NCI-H187 (cell line): ENCODE data around the gene LCN1.

ENCODE experiments used
- DNase-seq, 2 experiments: peaks; one replicate each; lab custom pipeline; 2025; lab: John Stamatoyannopoulos, UW

LCN1 gene

DNA sequence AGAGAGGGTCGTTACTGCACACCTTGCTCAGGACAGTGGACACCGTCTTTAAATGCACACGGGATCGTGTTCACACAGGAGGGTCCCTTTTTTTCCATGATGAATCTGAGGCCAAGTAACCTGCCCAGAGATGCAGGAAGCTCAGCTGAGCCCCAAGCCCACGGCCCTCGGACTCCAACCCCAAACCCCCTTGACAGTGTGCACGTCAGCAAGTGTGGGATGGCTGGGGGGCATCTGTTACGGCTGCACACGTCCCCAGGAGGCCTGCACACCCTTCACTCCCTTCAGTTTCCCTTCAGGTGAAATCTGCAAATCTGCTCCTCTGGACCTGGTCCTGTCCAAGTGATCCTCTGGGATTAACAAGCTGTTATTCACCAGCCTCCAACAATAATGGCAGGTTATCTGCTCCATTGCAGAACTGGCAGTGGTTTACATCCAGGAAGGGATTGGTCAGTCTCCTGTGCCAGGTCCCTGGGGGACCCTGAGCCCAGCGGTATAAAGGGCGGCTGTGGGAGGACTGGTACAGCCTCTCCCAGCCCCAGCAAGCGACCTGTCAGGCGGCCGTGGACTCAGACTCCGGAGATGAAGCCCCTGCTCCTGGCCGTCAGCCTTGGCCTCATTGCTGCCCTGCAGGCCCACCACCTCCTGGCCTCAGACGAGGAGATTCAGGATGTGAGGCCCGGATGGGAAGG, at the start of gene LCN1:
LCN1 (plus strand) TSS at position 525 of the 692 bp plus-strand sequence; CDS start at position 583, 58 bp downstream.
- no peak for DNase-seq

DNA sequence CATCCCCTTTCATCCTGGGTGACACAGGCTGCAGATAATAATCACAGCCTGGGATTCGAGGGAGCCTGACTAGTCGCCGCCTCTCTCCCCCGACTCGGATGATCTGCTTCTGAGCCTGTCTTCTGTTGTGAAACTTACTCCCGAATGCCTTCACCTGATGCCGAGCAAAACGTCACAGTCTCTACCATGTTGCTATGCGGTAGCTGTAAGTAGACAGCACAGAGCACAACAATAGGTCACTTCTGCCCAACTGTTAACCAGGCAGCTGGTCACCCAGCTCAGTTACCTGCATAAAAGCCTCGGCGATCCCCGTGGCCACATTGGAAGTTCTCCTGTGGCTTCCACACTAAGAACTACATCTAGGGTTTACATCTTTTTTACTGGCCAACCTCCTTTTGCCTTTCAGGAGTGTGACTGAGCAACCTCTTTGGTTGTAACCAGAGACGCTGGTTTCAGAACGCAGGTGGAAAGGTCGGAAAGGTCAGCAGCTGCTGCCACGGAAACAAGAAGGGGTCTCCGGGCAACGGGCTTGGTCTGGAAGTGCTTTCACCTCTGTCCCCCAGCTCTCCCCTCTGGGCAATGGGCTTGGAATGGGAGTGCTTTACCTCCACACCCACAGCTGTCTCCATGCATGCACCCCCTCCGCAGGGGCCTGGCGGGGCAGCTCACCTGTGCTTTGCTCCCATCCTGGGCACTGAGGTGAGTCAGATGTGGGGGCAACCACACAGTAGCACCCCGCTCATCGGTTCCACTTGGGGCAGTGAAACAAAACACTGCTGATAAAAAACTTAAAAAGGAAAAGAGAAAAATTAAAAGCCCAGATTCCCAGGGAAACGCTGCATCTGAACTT, 49.2 kb upstream of the LCN1 start:
- no peak for DNase-seq

GRCh38 chr9:135473972-135474543, 47.2 kb upstream of the LCN1 start:
- DNase-seq: no peak

DNA sequence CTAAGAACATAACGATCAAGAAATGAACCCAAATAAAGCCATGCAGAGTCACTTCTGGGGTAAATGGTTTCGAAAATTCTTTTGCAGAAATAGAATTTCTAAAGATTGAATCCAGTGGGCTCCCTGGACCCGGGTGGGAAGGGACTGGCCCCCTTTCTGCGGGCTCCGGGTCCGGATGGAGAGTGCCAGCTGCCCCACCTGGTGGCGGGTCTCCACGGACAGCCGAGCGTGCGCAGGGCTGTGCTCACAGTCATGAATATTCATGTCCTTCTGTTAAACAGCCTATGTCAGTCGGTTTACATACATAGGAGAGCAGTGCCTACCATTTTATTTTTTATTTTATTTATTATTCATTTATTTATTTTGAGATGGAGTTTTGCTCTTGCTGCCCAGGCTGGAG, 46.3 kb upstream of the LCN1 start:
- DNase-seq: no peak

GRCh38 chr9:135476561-135477355, 44.5 kb upstream of the LCN1 start:
- DNase-seq: no peak

- DNase-seq: no peak
Observed at GRCh38 chr9:135478191-135478590, 43.0 kb upstream of the LCN1 start.

DNA sequence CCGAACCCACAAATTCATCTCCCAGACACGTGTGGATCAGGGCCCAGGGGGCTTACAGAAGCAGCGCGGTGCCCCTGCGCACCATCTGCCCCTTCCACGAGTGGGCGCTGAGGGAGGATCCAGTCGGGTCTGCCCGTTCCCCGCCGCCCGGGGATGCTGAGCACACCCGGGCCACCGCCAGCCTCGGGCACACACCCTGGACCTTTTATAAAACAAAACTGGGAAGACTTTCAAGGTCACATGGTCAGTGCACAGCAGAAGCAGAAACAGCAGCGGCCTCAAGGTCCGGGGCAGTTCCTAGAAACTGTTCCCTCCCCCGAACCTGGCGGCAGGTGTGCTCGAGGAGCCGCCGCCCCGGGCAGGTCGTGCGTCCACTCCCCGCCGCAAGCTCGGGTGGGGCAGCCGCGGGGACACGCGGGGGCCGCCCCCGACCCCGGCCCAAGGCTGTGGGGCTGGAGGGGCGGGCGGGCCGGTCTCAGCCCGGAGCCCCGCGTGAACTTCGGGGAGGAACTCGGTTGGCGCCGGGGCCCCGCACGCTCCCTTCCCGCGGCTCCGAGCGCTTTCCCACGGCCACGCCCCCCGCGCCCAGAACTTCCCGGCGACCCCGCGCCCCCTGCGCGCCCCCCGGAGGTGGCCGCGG, 42.3 kb upstream of the LCN1 start:
- DNase-seq: no peak

- no peak for DNase-seq
Observed at GRCh38 chr9:135479469-135480052, 41.7 kb upstream of the LCN1 start, which contains the start of gene PPP1R26. Gene PPP1R26, plus strand, starts transcription at chr9:135479782. Its CDS starts 4,729 bp downstream, at chr9:135484511.

GRCh38 chr9:135480071-135480939, 40.9 kb upstream of the LCN1 start:
- DNase-seq: no peak

DNA sequence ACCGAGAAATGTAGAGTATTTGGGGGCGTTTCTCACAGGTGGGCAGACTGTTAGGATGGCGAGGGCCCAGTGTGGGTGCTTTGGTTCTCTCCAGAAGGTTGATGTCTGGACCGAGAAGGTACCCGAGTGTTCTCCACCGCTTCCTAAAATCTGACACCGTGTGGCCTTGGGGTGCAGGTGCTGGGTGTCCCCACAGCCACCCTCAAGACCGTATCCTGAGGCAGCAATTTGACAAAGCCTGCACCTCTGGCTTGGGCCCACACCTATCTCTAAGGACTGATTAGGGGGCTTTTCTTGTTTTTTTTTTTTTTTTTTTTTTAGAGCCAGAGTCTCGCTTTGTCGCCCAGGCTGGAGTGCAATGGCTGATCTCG, 40.3 kb upstream of the LCN1 start:
- DNase-seq: no peak

DNA sequence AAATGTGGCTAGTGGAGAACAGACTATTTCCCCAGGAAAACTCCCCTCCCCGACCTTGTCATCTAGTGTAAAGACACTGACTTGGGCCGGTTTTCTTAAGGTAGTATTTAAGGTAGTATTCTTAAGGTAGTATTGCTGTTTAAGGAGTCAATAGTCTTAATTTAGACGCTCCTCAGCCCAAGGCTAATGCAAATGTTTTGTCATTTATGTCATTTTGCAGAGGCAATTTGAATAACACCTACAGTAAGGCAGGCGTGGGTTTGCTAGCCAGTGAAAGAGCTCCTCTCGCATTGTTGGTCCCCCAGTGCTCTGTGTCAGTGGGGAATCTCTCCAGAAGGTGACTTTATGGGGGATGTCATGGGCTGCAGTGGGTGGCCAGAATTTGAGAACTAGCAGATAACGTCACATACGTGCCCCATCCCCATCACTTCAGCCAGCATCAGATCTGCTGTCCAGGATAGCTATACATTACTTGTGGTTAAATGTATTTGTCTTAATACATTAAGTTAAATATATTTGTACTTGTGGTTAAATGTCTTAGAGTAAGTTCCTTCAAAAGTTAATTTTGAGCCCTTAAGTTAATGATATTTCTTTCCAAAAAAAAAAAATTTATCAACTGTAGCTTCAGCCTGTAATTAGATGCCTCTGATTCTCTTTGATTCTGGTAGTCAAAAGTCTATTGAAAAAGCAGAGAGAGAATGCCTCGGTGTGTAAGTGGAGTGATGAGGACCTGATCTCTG, 39.1 kb upstream of the LCN1 start:
- DNase-seq: no peak

DNA sequence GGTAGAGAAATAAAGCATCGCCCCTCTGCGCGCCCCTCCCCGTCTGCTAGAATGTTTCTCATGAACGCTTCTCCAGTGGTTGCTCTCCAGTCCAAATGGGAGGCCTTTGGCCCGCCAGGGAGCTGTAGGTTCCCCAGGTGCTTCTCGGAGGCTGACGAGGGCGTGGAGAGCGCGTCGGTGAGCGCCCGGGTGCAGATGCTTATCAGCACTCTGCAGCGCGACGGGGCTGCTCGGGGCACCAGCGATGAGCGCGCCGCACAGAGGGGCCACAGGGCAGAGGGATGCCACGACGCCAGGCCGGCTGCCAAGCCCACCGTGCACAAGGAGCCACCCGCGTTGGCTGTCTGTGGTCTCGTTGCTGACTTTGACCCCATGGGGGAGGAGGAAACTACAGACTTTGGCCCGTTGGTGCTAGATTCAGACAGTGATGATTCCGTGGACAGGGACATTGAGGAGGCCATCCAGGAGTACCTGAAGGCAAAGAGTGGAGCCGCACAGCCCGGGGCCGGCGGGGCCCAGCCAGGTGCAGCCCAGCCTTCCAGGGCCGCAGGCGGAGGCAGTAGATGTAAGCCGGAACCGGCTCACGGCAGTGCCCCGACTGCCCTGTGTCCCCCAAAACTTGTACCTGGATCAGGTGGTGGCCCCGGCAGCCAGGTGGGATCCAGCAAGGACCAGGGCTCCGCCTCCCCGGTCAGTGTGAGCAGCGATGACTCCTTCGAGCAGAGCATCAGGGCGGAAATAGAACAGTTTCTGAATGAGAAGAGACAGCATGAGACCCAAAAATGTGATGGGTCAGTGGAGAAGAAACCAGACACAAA, 36.6 kb upstream of the LCN1 start:
- no peak for DNase-seq

DNA sequence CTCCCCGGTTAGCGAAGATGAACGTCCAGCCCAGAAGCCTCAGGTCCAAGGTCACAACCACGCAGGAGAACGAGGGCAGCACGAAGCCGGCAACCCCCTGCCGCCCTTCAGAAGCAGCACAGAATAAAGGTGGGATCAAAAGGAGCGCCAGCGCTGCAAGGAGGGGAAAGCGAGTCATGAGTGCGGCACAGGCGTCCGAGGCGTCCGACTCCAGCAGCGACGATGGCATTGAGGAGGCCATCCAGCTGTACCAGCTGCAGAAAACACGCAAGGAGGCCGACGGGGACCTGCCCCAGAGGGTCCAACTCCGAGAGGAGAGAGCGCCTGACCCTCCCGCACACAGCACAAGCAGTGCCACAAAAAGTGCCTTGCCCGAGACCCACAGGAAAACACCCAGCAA, 35.9 kb upstream of the LCN1 start:
- DNase-seq: no peak

DNA sequence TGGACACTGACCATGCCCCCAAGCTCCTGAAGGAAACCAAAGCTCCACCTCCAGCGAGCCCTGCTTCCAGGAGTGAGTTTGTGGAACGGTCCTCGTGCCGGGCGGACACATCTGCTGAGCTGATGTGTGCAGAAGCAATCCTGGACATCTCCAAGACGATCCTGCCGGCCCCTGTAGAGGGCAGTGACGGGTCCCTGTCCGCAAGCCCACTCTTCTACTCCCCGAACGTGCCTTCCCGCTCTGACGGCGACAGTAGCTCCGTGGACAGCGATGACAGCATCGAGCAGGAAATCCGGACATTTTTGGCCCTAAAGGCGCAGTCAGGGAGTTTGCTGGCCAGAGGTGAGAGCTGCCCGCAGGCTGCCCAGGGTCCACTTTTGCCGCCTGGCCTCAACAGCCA, 35.4 kb upstream of the LCN1 start:
- no peak for DNase-seq

- no peak for DNase-seq
Observed at GRCh38 chr9:135486267-135487065, 34.8 kb upstream of the LCN1 start.

DNA sequence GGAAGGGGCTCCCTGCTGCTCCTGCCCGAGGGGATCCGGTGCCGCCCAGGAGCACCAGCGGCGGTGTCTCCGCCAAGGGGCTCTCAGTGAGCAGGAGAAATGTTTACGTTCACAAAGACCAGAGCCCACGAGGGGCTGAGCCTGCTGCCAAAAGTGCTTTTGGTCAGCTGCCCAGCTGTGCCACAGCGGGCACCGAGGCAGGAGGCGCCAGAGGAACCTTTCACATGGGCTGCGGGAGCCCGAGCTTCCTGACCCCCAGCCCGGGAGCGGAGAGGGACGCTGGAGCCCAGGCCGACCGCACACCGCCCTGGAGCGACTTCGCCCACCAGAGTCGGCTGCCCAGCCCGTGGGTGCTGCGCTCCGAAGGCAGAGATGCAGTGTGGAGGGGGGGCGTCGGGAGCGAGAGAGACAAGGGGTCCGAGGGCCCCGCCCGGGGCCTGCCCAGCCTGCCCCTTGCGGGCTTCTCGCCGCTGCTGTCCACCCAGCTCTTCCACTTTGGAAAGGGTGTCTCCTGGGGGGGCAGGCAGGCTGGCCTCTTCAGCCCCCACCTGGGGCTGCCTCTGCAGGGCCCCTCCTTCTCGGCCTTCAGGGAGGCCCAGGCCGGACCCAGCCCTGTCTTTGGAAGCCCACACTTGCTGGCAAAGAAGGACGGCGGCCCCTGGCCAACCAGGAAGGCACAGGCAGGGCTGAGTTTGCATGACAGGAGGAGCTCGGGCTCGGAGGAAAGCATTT, 33.8 kb upstream of the LCN1 start:
- no peak for DNase-seq

GRCh38 chr9:135488013-135488330, 33.3 kb upstream of the LCN1 start:
- DNase-seq: no peak
